WTC11 (cell line): ENCODE results near the gene RBFOX1. TPM values are rescaled to one million over a fixed set of nuclear protein-coding genes. Genes with fewer than 3 reads are reported as not detected.

ENCODE experiments used
- ATAC-seq: fragments of 200-7000 bp; cut with Tn5 transposase; 2 replicates; pipeline ENCODE4 v1.10.0; 2021; ENCODE audit warnings: mild to moderate bottlenecking, moderate library complexity
- CTCF ChIA-PET: fragments of 300-600 bp; sonication (Branson Sonifier 250); formaldehyde crosslinking; loops from one replicate; lab custom pipeline; 2021; ENCODE audit warnings: antibody characterized with exemption; lab: Charles Lee
- POLR2A ChIA-PET: fragments of 350-600 bp; sonication (Branson Sonifier 250); formaldehyde crosslinking; loops from one replicate; lab custom pipeline; 2021; ENCODE audit warnings: antibody characterized with exemption; lab: Charles Lee
- DNase-seq: peaks from one replicate; pipeline ENCODE4 v3.0.0; 2021; ENCODE audit warnings: low spot score
- H3K27ac Mint-ChIP-seq: 2 replicates; pipeline ENCODE4 v1.8.0; 2021; ENCODE audit warnings: mixed read lengths
- H3K27me3 Mint-ChIP-seq: 2 replicates; pipeline ENCODE4 v1.8.0; 2021; ENCODE audit warnings: low read depth, mild to moderate bottlenecking, moderate library complexity, mixed read lengths
- H3K36me3 Mint-ChIP-seq: 2 replicates; pipeline ENCODE4 v1.8.0; 2021; ENCODE audit warnings: mixed read lengths
- H3K4me1 Mint-ChIP-seq: 2 replicates; pipeline ENCODE4 v1.8.0; 2022; ENCODE audit warnings: mixed read lengths
- H3K4me3 Mint-ChIP-seq: 2 replicates; pipeline ENCODE4 v1.8.0; 2021; ENCODE audit warnings: mild to moderate bottlenecking, moderate library complexity, mixed read lengths
- H3K9me3 Mint-ChIP-seq: 2 replicates; pipeline ENCODE4 v1.8.0; 2021; ENCODE audit warnings: mixed read lengths
- ATF2 ChIP-seq: sonication (generic); formaldehyde crosslinking; IDR thresholded peaks from 2 replicates; pipeline ENCODE4 v1.8.1; 2022; ENCODE audit warnings: low read depth, missing genetic modification reagents, borderline replicate concordance
- ATF3 ChIP-seq: sonication (generic); formaldehyde crosslinking; conservative IDR thresholded peaks from 2 replicates; pipeline ENCODE4 v1.8.1; 2022; ENCODE audit warnings: mild to moderate bottlenecking, missing genetic modification reagents
- ELF4 ChIP-seq: sonication (generic); formaldehyde crosslinking; IDR thresholded peaks from 2 replicates; pipeline ENCODE4 v1.8.1; 2022; ENCODE audit warnings: low read depth, mild to moderate bottlenecking, moderate library complexity, missing genetic modification reagents
- EMX1 ChIP-seq: fragments of 250-450 bp; sonication (Bioruptor Pico); IDR thresholded peaks from 2 replicates; pipeline ENCODE4 v1.8.0; 2021; ENCODE audit warnings: mild to moderate bottlenecking
- FOXJ3 ChIP-seq: sonication (generic); formaldehyde crosslinking; IDR thresholded peaks from 2 replicates; pipeline ENCODE4 v1.9.0; 2021; ENCODE audit warnings: missing genetic modification reagents, mild to moderate bottlenecking, borderline replicate concordance
- GRHL2 ChIP-seq: fragments of 250-450 bp; sonication (Bioruptor Pico); IDR thresholded peaks from 2 replicates; pipeline ENCODE4 v1.8.0; 2022; ENCODE audit warnings: mild to moderate bottlenecking, moderate library complexity; ENCODE audit not compliant: insufficient replicate concordance, severe bottlenecking
- GTF2I ChIP-seq: fragments of 250-450 bp; sonication (Bioruptor Pico); conservative IDR thresholded peaks from 2 replicates; pipeline ENCODE4 v1.4.0; 2021; ENCODE audit warnings: mild to moderate bottlenecking
- HMGA2 ChIP-seq: fragments of 250-450 bp; sonication (Bioruptor Pico); IDR thresholded peaks from 2 replicates; pipeline ENCODE4 v1.4.0; 2021; ENCODE audit warnings: mild to moderate bottlenecking, moderate library complexity
- HMGXB4 ChIP-seq: sonication (generic); formaldehyde crosslinking; IDR thresholded peaks from 2 replicates; pipeline ENCODE4 v1.8.1; 2023; ENCODE audit warnings: mild to moderate bottlenecking, moderate library complexity, missing genetic modification reagents
- IRF1 ChIP-seq: sonication (generic); formaldehyde crosslinking; IDR thresholded peaks from 2 replicates; pipeline ENCODE4 v1.8.0; 2023; ENCODE audit warnings: missing genetic modification reagents
- PREB ChIP-seq: sonication (generic); formaldehyde crosslinking; IDR thresholded peaks from 2 replicates; pipeline ENCODE4 v1.8.1; 2022; ENCODE audit warnings: mild to moderate bottlenecking, missing genetic modification reagents, moderate library complexity, borderline replicate concordance
- PRRX2 ChIP-seq: fragments of 250-450 bp; sonication (Bioruptor Pico); IDR thresholded peaks from 2 replicates; pipeline ENCODE4 v1.8.0; 2021; ENCODE audit warnings: mild to moderate bottlenecking
- RELA ChIP-seq: sonication (generic); formaldehyde crosslinking; IDR thresholded peaks from 2 replicates; pipeline ENCODE4 v1.8.1; 2022; ENCODE audit warnings: missing genetic modification reagents, mild to moderate bottlenecking, borderline replicate concordance
- TCF7 ChIP-seq: sonication (generic); formaldehyde crosslinking; IDR thresholded peaks from 2 replicates; pipeline ENCODE4 v1.8.0; 2022; ENCODE audit warnings: mild to moderate bottlenecking, low read depth, missing genetic modification reagents, moderate library complexity
- TP53 ChIP-seq: sonication (generic); formaldehyde crosslinking; IDR thresholded peaks from 2 replicates; pipeline ENCODE4 v1.8.1; 2023; ENCODE audit warnings: mild to moderate bottlenecking, missing genetic modification reagents
- USF1 ChIP-seq: sonication (generic); formaldehyde crosslinking; IDR thresholded peaks from 2 replicates; pipeline ENCODE4 v1.8.0; 2022; ENCODE audit warnings: mild to moderate bottlenecking, missing genetic modification reagents
- ZBTB21 ChIP-seq: sonication (generic); formaldehyde crosslinking; IDR thresholded peaks from 2 replicates; pipeline ENCODE4 v1.8.1; 2023; ENCODE audit warnings: mild to moderate bottlenecking, missing genetic modification reagents, borderline replicate concordance
- ZNF317 ChIP-seq: sonication (generic); formaldehyde crosslinking; IDR thresholded peaks from 2 replicates; pipeline ENCODE4 v1.8.1; 2023; ENCODE audit warnings: low read depth, mild to moderate bottlenecking, moderate library complexity, missing genetic modification reagents, borderline replicate concordance
- ZNF396 ChIP-seq: fragments of 250-450 bp; sonication (Bioruptor Pico); IDR thresholded peaks from 2 replicates; pipeline ENCODE4 v1.8.0; 2021; ENCODE audit warnings: mild to moderate bottlenecking, moderate library complexity, borderline replicate concordance
- ZNF416 ChIP-seq: fragments of 250-450 bp; sonication (Bioruptor Pico); IDR thresholded peaks from 2 replicates; pipeline ENCODE4 v1.9.0; 2021; ENCODE audit warnings: mild to moderate bottlenecking, inconsistent platforms
- ZNF423 ChIP-seq: fragments of 250-450 bp; sonication (Bioruptor Pico); IDR thresholded peaks from 2 replicates; pipeline ENCODE4 v2.1.2; 2022; ENCODE audit warnings: mild to moderate bottlenecking, moderate library complexity
- total RNA-seq: library from RNA; stranded (reverse); gene quantifications from 3 replicates; pipeline ENCODE4 v1.2.3, GENCODE V29; 2021

Gene RBFOX1
- total RNA-seq, 1 experiment from 2014 or later: 1.1 TPM

GRCh38 chr16:7376227-7376626 is 43.6 kb downstream of the RBFOX1 start:
- POLR2A ChIA-PET: no interaction called here
- Mint-ChIP-seq H3K4me1 (no peaks in the 10 kb centered on the region), H3K27ac (no peak overlapping the region), H3K36me3 (peaks cover 76% of the 10 kb centered on the region), H3K9me3 (peaks cover 87% of the 10 kb centered on the region), H3K4me3 (no peak overlapping the region), H3K27me3 (peaks cover 11% of the 10 kb centered on the region)
- no peak for TF ChIP-seq ZNF317 (CRISPR knock-in tag)
- TF ChIP-seq RELA (CRISPR knock-in tag): no peak
- TF ChIP-seq EMX1 (CRISPR knock-in tag): no peak
- TF ChIP-seq ZNF396: no peak
- TF ChIP-seq HMGXB4: no peak
- TF ChIP-seq GRHL2 (CRISPR knock-in tag): no peak
- DNase-seq: no peak
- CTCF ChIA-PET: no interaction called here
- no peak for ATAC-seq

- H3K36me3 Mint-ChIP-seq: peaks cover 76% of the 10 kb centered on the region
- peaks cover 89% of the 10 kb centered on the region for H3K9me3 Mint-ChIP-seq
- H3K27me3 Mint-ChIP-seq: peaks cover 10% of the 10 kb centered on the region
- no peak overlapping the region for H3K27ac Mint-ChIP-seq
- H3K4me1 Mint-ChIP-seq: no peaks in the 10 kb centered on the region
- ChIA-PET POLR2A (no interaction called here), CTCF (no interaction called here)
- no peak for DNase-seq
- no peak for ATAC-seq
- TF ChIP-seq ZNF416 (CRISPR knock-in tag) (no peak), TP53 (no peak), ZNF423 (CRISPR knock-in tag) (no peak), ELF4 (CRISPR knock-in tag) (no peak), PREB (no peak), PRRX2 (CRISPR knock-in tag) (no peak), ATF2 (CRISPR knock-in tag) (no peak), GTF2I (CRISPR knock-in tag) (no peak), IRF1 (CRISPR knock-in tag) (no peak), TCF7 (CRISPR knock-in tag) (no peak), ZBTB21 (CRISPR knock-in tag) (no peak), USF1 (CRISPR knock-in tag) (no peak), FOXJ3 (CRISPR knock-in tag) (no peak), HMGA2 (CRISPR knock-in tag) (no peak), ATF3 (no peak)
- no peak overlapping the region for H3K4me3 Mint-ChIP-seq
These were observed 44.6 kb downstream of the RBFOX1 start for GRCh38 chr16:7377231-7377630.
